A549 treated with RU486 at 1 μM for 4 hours (cell line): Measurements from ENCODE around the gene SEC24B. TPM values are rescaled to one million over a fixed set of nuclear protein-coding genes. Genes with fewer than 3 reads are reported as not detected.

ENCODE experiments used
- total RNA-seq: library from RNA; stranded (reverse); fragments of 200-300 nt; extraction: Qiagen RNA extraction; gene quantifications from 5 replicates; pipeline ENCODE4 v1.2.3, GENCODE V29; 2022; ENCODE audit warnings: low read depth

SEC24B gene
- total RNA-seq: 11.6 to 20.9 TPM (median 19.6 TPM) in 5 replicates

GRCh38 chr4:109433205-109434006 is at the start of gene SEC24B:
Gene SEC24B (plus strand): TSS chr4:109433815. CDS start chr4:109433870, 55 bp downstream.

GRCh38 chr4:109559983-109560686 is 126.5 kb downstream of the SEC24B start, which contains the start of gene MCUB:
Gene MCUB (plus strand): TSS chr4:109560246. CDS start chr4:109560338, 92 bp downstream.

Other genes with a start within 250 kb of the SEC24B start
- gene COL25A1, start 131.2 kb upstream of the SEC24B start, total RNA-seq: not detected in 5 replicates
- 16.0 to 25.0 TPM (median 22.4 TPM) in 5 replicates for gene MCUB, start 126.4 kb downstream of the SEC24B start, total RNA-seq